ENCODE results near the gene RELL2.

- TF ChIP-seq CTCF (IDR thresholded peaks at IDR 0.05): no peak
- no peak for TF ChIP-seq POLR2A (IDR thresholded peaks at IDR 0.05)
These were observed 20.6 kb downstream of the RELL2 start for GRCh38 chr5:141657404-141657803.
